HepG2 (cell line): Measurements from ENCODE around the gene PFN1. TPM values are rescaled to one million over a fixed set of nuclear protein-coding genes. Genes with fewer than 3 reads are reported as not detected.

Experiments
- BRD4 ChIP-seq: sonication (generic); formaldehyde crosslinking; IDR thresholded peaks from 2 replicates; pipeline ENCODE4 v1.4.0; 2020; ENCODE audit warnings: missing genetic modification reagents
- DNMT1 ChIP-seq: sonication (generic); formaldehyde crosslinking; IDR thresholded peaks from 2 replicates; pipeline ENCODE4 v1.5.1; 2020; ENCODE audit warnings: mild to moderate bottlenecking, missing genetic modification reagents
- KLF11 ChIP-seq: IDR thresholded peaks from 2 replicates; pipeline ENCODE4 v1.6.1; 2016; ENCODE audit warnings: missing compliant biosample characterization
- KLF6 ChIP-seq: IDR thresholded peaks from 2 replicates; pipeline ENCODE4 v1.8.0; 2016; ENCODE audit warnings: missing biosample characterization, missing genetic modification reagents
- U2AF2 ChIP-seq: fragments of 200-400 bp; formaldehyde crosslinking; IDR thresholded peaks from 2 replicates; pipeline ENCODE4 v1.6.1; 2017; ENCODE audit warnings: low read depth, mild to moderate bottlenecking, low read length
- ZFP41 ChIP-seq: sonication (generic); formaldehyde crosslinking; IDR thresholded peaks from 2 replicates; pipeline ENCODE4 v1.4.0; 2020; ENCODE audit warnings: mild to moderate bottlenecking, missing genetic modification reagents, borderline replicate concordance
- ZNF10 ChIP-seq: sonication (generic); formaldehyde crosslinking; IDR thresholded peaks from 2 replicates; pipeline ENCODE4 v1.4.0; 2020; ENCODE audit warnings: mild to moderate bottlenecking, low read depth, missing genetic modification reagents, borderline replicate concordance
- ZNF264 ChIP-seq: sonication (generic); formaldehyde crosslinking; IDR thresholded peaks from 2 replicates; pipeline ENCODE4 v1.4.0; 2020; ENCODE audit warnings: missing genetic modification reagents
- ZNF468 ChIP-seq: sonication (generic); formaldehyde crosslinking; IDR thresholded peaks from 2 replicates; pipeline ENCODE4 v1.8.0; 2022; ENCODE audit warnings: mild to moderate bottlenecking, moderate library complexity, missing genetic modification reagents
- ZNF615 ChIP-seq: sonication (generic); formaldehyde crosslinking; IDR thresholded peaks from 2 replicates; pipeline ENCODE4 v1.5.0; 2020; ENCODE audit warnings: mild to moderate bottlenecking, missing genetic modification reagents, borderline replicate concordance
- polyA plus RNA-seq, 8 experiments: library from polyadenylated mRNA; depleted of rRNA in 3 of 8; stranded (reverse) in 7 of 8; unstranded in 1 of 8; fragments of >200 nt; fragmentation: Illumina TruSeq in 4 of 8; extraction: Trizol in 4 of 8; gene quantifications; 2 replicates each; pipeline versions ENCODE4 v1.2.1 to v1.2.3, GENCODE V29; 2011 to 2016; ENCODE audit warnings: low read depth in 4 of 8, missing spikeins in 1 of 8, mixed read lengths in 1 of 8; ENCODE audit not compliant: insufficient read depth in 1 of 8
- total RNA-seq, 5 experiments: library from RNA; depleted of rRNA; stranded (reverse); fragments of >200 nt; fragmentation: Illumina TruSeq; extraction: Trizol; gene quantifications; 2 replicates each; pipeline ENCODE4 v1.2.3, GENCODE V29; 2016; ENCODE audit warnings: low read depth in 1 of 5
- TF ChIP-seq, protein P1 (sequence below): sonication (generic); formaldehyde crosslinking; IDR thresholded peaks from 2 replicates; pipeline ENCODE4 v1.4.0; 2020; ENCODE audit warnings: missing genetic modification reagents, borderline replicate concordance
- TF ChIP-seq, protein P2 (sequence below): sonication (generic); formaldehyde crosslinking; conservative IDR thresholded peaks from 2 replicates; pipeline ENCODE4 v1.8.0; 2022; ENCODE audit warnings: low read depth, missing genetic modification reagents
- TF ChIP-seq, protein P3 (sequence below), 2 experiments: sonication (generic) in 1 of 2; formaldehyde crosslinking in 1 of 2; IDR thresholded peaks; 2 replicates each; pipeline versions ENCODE4 v1.6.1 to v1.9.0; 2014 to 2022; ENCODE audit warnings: antibody characterized with exemption in 1 of 2, borderline replicate concordance in 1 of 2, inconsistent platforms in 1 of 2, low read depth in 1 of 2, missing genetic modification reagents in 1 of 2
- TF ChIP-seq, protein P4 (sequence below): sonication (generic); formaldehyde crosslinking; IDR thresholded peaks from 2 replicates; pipeline ENCODE4 v1.5.1; 2020; ENCODE audit warnings: mild to moderate bottlenecking, moderate library complexity, missing genetic modification reagents
- TF ChIP-seq, protein P5 (sequence below): sonication (generic); formaldehyde crosslinking; IDR thresholded peaks from 2 replicates; pipeline ENCODE4 v1.5.1; 2020; ENCODE audit warnings: mild to moderate bottlenecking, missing genetic modification reagents, borderline replicate concordance

PFN1 gene
- total and polyA plus RNA-seq, 2 of the 13 experiments (the other 11 are each of a cell fraction or from before 2014, with no cell fraction given) = 494 to 613 TPM

DNA sequence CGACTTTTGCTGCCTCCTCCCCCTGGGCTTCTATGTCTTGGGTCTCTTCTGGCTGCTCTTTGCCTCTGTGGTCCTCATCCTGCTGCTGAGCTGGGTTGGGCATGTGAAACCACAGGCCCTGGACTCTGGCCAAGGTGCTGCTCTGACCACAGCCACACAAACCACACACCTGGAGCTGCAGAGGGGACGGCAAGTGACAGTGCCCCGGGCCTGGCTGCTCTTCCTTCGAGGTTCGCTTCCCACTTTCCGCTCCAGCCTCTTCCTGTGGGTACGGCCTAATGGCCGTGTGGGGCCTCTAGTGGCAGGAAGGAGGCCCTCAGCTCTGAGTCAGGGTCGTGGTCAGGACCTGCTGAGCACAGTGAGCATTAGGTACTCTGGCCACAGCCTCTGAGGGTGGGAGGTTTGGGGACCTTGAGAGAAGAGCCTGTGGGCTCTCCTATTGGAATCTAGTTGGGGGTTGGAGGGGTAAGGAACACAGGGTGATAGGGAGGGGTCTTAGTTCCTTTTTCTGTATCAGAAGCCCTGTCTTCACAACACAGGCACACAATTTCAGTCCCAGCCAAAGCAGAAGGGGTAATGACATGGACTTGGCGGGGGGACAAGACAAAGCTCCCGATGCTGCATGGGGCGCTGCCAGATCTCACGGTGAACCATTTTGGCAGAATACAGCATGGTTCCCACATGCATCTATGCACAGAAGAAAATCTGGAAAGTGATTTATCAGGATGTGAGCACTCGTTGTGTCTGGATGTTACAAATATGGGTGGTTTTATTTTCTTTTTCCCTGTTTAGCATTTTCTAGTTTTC lies 14.0 kb downstream of the PFN1 start (continued):
- TF ChIP-seq BRD4 (CRISPR knock-in tag) (no peak), KLF6 (no peak), KLF11 (CRISPR knock-in tag) (no peak), ZNF468 (CRISPR knock-in tag) (no peak), ZNF10 (no peak), ZNF264 (CRISPR knock-in tag) (no peak), ZNF615 (no peak), ZFP41 (CRISPR knock-in tag) (no peak), DNMT1 (CRISPR knock-in tag) (no peak), U2AF2 (no peak)
- TF ChIP-seq, protein P1, sequence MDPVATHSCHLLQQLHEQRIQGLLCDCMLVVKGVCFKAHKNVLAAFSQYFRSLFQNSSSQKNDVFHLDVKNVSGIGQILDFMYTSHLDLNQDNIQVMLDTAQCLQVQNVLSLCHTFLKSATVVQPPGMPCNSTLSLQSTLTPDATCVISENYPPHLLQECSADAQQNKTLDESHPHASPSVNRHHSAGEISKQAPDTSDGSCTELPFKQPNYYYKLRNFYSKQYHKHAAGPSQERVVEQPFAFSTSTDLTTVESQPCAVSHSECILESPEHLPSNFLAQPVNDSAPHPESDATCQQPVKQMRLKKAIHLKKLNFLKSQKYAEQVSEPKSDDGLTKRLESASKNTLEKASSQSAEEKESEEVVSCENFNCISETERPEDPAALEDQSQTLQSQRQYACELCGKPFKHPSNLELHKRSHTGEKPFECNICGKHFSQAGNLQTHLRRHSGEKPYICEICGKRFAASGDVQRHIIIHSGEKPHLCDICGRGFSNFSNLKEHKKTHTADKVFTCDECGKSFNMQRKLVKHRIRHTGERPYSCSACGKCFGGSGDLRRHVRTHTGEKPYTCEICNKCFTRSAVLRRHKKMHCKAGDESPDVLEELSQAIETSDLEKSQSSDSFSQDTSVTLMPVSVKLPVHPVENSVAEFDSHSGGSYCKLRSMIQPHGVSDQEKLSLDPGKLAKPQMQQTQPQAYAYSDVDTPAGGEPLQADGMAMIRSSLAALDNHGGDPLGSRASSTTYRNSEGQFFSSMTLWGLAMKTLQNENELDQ (CRISPR knock-in tag) = no peak
- TF ChIP-seq, protein P2, sequence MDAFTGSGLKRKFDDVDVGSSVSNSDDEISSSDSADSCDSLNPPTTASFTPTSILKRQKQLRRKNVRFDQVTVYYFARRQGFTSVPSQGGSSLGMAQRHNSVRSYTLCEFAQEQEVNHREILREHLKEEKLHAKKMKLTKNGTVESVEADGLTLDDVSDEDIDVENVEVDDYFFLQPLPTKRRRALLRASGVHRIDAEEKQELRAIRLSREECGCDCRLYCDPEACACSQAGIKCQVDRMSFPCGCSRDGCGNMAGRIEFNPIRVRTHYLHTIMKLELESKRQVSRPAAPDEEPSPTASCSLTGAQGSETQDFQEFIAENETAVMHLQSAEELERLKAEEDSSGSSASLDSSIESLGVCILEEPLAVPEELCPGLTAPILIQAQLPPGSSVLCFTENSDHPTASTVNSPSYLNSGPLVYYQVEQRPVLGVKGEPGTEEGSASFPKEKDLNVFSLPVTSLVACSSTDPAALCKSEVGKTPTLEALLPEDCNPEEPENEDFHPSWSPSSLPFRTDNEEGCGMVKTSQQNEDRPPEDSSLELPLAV (CRISPR knock-in tag) = no peak
- TF ChIP-seq, protein P3, sequence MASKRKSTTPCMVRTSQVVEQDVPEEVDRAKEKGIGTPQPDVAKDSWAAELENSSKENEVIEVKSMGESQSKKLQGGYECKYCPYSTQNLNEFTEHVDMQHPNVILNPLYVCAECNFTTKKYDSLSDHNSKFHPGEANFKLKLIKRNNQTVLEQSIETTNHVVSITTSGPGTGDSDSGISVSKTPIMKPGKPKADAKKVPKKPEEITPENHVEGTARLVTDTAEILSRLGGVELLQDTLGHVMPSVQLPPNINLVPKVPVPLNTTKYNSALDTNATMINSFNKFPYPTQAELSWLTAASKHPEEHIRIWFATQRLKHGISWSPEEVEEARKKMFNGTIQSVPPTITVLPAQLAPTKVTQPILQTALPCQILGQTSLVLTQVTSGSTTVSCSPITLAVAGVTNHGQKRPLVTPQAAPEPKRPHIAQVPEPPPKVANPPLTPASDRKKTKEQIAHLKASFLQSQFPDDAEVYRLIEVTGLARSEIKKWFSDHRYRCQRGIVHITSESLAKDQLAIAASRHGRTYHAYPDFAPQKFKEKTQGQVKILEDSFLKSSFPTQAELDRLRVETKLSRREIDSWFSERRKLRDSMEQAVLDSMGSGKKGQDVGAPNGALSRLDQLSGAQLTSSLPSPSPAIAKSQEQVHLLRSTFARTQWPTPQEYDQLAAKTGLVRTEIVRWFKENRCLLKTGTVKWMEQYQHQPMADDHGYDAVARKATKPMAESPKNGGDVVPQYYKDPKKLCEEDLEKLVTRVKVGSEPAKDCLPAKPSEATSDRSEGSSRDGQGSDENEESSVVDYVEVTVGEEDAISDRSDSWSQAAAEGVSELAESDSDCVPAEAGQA (IDR thresholded peaks at IDR 0.05; ENCODE audit: low read depth) = no peak
- TF ChIP-seq, protein P3 (CRISPR knock-in tag; IDR thresholded peaks at IDR 0.05; ENCODE audit: borderline replicate concordance) = no peak
- TF ChIP-seq, protein P4, sequence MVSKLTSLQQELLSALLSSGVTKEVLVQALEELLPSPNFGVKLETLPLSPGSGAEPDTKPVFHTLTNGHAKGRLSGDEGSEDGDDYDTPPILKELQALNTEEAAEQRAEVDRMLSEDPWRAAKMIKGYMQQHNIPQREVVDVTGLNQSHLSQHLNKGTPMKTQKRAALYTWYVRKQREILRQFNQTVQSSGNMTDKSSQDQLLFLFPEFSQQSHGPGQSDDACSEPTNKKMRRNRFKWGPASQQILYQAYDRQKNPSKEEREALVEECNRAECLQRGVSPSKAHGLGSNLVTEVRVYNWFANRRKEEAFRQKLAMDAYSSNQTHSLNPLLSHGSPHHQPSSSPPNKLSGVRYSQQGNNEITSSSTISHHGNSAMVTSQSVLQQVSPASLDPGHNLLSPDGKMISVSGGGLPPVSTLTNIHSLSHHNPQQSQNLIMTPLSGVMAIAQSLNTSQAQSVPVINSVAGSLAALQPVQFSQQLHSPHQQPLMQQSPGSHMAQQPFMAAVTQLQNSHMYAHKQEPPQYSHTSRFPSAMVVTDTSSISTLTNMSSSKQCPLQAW (CRISPR knock-in tag) = peak; percentile 23; the same call in 1 of the 2 replicates
- TF ChIP-seq, protein P5, sequence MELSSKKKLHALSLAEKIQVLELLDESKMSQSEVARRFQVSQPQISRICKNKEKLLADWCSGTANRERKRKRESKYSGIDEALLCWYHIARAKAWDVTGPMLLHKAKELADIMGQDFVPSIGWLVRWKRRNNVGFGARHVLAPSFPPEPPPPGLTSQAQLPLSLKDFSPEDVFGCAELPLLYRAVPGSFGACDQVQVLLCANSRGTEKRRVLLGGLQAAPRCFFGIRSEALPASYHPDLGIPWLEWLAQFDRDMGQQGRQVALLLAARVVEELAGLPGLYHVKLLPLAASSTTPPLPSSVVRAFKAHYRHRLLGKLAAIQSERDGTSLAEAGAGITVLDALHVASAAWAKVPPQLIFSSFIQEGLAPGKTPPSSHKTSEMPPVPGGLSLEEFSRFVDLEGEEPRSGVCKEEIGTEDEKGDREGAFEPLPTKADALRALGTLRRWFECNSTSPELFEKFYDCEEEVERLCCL (CRISPR knock-in tag) = no peak
